OCI-LY1 (cell line): Measurements from ENCODE around the gene HLA-DMA.

Source experiments
- H2AFZ ChIP-seq: fragments of 200-600 bp; sonication (generic), shearing (Covaris generic); 2 replicates; pipeline ENCODE4 v1.6.0; 2014; ENCODE audit warnings: antibody characterized with exemption, mild to moderate bottlenecking, low read length
- H3F3A ChIP-seq: fragments of 200-600 bp; sonication (generic), shearing (Covaris generic); 2 replicates; pipeline ENCODE4 v1.6.0; 2014; ENCODE audit warnings: mild to moderate bottlenecking, antibody characterized with exemption, low read length, moderate library complexity; ENCODE audit not compliant: insufficient read depth
- H3K27ac ChIP-seq: fragments of 200-600 bp; sonication (generic); 2 replicates; pipeline ENCODE4 v1.5.1; 2014; ENCODE audit warnings: low read length, mixed run types, mild to moderate bottlenecking, low read depth; ENCODE audit not compliant: poor library complexity, severe bottlenecking
- H3K27me3 ChIP-seq: fragments of 200-600 bp; sonication (generic); 2 replicates; pipeline ENCODE4 v1.6.0; 2014; ENCODE audit warnings: antibody characterized with exemption, mild to moderate bottlenecking, low read length, moderate library complexity; ENCODE audit not compliant: insufficient read depth
- H3K36me3 ChIP-seq: fragments of 200-600 bp; sonication (generic); 2 replicates; pipeline ENCODE4 v1.6.1; 2014; ENCODE audit warnings: mild to moderate bottlenecking, antibody characterized with exemption, low read length, moderate library complexity, mixed read lengths; ENCODE audit not compliant: insufficient read depth
- H3K4me1 ChIP-seq: fragments of 200-600 bp; sonication (generic); 2 replicates; pipeline ENCODE4 v1.5.1; 2014; ENCODE audit warnings: mild to moderate bottlenecking, low read length, moderate library complexity; ENCODE audit not compliant: insufficient read depth, severe bottlenecking
- H3K4me2 ChIP-seq: fragments of 200-600 bp; sonication (generic), shearing (Covaris generic); 2 replicates; pipeline ENCODE4 v1.6.1; 2014; ENCODE audit warnings: low read length
- H3K4me3 ChIP-seq: fragments of 200-600 bp; sonication (generic); 2 replicates; pipeline ENCODE4 v1.5.1; 2014; ENCODE audit warnings: low read length, low read depth, mild to moderate bottlenecking, mixed read lengths; ENCODE audit not compliant: poor library complexity, severe bottlenecking
- H3K79me2 ChIP-seq: fragments of 200-600 bp; shearing (Covaris generic); 2 replicates; pipeline ENCODE4 v1.6.1; 2016; ENCODE audit warnings: mixed run types, low read length, mixed read lengths; ENCODE audit not compliant: insufficient read depth
- H3K9ac ChIP-seq: fragments of 200-600 bp; sonication (generic), shearing (Covaris generic); 2 replicates; pipeline ENCODE4 v1.6.1; 2014; ENCODE audit warnings: mild to moderate bottlenecking, low read length, mixed read lengths
- H3K9me2 ChIP-seq: fragments of 200-600 bp; sonication (generic), shearing (Covaris generic); 2 replicates; pipeline ENCODE4 v1.6.1; 2014; ENCODE audit warnings: low read depth, mild to moderate bottlenecking, low read length, mixed read lengths
- H3K9me3 ChIP-seq: fragments of 200-600 bp; shearing (Covaris generic); 2 replicates; pipeline ENCODE4 v1.6.1; 2014; ENCODE audit warnings: low read length, mixed read lengths
- H4K20me1 ChIP-seq: fragments of 200-600 bp; sonication (generic), shearing (Covaris generic); 2 replicates; pipeline ENCODE4 v1.6.0; 2016; ENCODE audit warnings: mild to moderate bottlenecking, low read length; ENCODE audit not compliant: insufficient read depth
- EZH2 ChIP-seq: fragments of 200-600 bp; sonication (generic), shearing (Covaris generic); IDR thresholded peaks from 2 replicates; pipeline ENCODE4 v1.8.0; 2017; ENCODE audit warnings: borderline replicate concordance, mixed run types, mild to moderate bottlenecking, antibody characterized with exemption, low read length, moderate library complexity, mixed read lengths
- TF ChIP-seq, protein P1 (sequence below): fragments of 200-600 bp; sonication (generic), shearing (Covaris generic); IDR thresholded peaks from 2 replicates; pipeline ENCODE4 v1.5.1; 2017; ENCODE audit warnings: mild to moderate bottlenecking, antibody characterized with exemption, low read length, moderate library complexity, mixed read lengths

Gene HLA-DMA

DNA sequence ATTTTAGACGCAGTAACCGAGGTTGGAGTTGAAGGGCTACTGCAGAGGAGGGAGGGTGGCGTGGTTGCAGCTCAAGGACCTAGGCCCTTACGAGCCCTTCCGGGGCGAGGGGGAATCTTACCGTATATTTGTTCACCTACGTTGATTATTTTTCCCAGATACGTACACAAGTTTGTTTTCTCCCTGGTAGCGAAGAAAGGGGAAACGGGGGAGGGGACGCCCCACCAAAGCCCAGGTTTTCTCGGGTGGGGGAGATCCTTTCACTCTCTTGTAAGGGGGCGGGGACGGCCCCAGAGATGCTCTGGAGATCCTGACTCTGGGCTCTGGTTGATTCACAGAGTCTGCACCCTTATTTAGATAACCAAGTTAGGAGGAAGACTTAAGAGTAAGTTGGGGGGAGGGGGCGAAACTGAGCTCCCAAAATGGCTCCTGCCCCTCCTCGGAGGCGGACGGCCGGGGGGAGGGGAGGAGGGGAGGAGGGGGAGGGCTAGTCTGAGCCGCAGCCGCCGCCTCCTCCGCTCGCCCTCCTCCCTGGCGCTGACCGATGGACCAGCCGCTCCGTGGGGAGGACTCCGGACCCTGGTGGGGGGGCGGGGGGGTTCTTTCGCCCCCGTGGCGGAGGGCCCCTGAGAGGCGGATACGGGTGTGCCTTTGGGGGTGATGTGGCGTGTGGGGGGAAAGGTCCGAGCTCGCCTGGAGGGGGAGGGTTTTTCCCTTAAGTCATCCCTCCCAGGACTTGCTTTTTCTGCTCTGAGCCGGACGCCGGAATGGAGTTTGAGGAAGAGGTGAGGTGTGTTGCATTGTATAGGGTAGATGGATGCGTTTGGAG lies 17.7 kb upstream of the HLA-DMA start:
- Histone ChIP-seq H3F3A (no peaks in the 10 kb centered on the region; the same call in 1 of the 2 replicates), H3K4me2 (peak overlapping the region; percentile 93), H3K36me3 (peaks cover 49% of the 10 kb centered on the region), H3K9me2 (no peaks in the 10 kb centered on the region), H3K27ac (peak overlapping the region; percentile 99), H4K20me1 (no peaks in the 10 kb centered on the region; the same call in 1 of the 2 replicates), H3K79me2 (peaks cover 36% of the 10 kb centered on the region), H3K9me3 (no peaks in the 10 kb centered on the region), H3K4me1 (peaks cover 57% of the 10 kb centered on the region), H2AFZ (no peak overlapping the region), H3K9ac (peak overlapping the region; percentile 99), H3K27me3 (no peaks in the 10 kb centered on the region), H3K4me3 (peak overlapping the region; percentile 97)
- TF ChIP-seq, protein P1, sequence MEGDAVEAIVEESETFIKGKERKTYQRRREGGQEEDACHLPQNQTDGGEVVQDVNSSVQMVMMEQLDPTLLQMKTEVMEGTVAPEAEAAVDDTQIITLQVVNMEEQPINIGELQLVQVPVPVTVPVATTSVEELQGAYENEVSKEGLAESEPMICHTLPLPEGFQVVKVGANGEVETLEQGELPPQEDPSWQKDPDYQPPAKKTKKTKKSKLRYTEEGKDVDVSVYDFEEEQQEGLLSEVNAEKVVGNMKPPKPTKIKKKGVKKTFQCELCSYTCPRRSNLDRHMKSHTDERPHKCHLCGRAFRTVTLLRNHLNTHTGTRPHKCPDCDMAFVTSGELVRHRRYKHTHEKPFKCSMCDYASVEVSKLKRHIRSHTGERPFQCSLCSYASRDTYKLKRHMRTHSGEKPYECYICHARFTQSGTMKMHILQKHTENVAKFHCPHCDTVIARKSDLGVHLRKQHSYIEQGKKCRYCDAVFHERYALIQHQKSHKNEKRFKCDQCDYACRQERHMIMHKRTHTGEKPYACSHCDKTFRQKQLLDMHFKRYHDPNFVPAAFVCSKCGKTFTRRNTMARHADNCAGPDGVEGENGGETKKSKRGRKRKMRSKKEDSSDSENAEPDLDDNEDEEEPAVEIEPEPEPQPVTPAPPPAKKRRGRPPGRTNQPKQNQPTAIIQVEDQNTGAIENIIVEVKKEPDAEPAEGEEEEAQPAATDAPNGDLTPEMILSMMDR, result no peak
- TF ChIP-seq EZH2, result no peak

DNA sequence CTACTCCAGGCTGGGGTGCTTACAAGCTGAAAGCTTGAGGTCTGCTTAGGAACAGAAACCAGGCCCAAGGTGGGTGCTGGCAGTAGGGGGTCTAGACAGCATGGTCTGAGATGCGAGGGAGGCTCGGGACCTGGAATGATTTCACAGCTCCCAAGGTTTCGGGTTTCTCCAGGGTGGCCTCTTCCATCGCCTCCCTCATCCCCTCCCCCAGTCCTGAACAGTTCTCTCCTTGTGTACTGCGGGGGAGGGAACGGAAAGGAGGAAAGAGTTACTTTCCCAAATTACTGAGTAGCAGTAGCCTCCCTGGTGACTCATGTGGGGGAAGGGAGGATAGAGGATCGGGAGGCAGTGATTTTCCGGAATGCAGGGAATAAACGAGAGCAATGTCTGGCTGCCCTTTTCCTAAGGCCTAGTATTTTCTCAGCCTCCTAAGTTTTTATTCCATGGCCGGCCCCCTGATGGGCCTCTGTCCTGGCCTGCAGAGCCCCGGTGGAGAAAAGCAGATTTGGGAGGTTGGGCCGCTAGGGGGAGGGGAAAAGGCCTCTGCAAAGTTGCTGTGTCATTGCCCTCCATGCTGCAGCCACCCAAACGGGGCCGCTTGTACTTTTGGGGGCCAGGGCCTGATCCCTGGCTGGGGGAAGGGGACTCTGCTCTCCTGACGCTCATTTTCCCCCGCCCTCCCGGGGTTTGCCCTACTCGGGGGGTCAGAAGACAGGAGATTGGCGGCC lies 17.0 kb upstream of the HLA-DMA start:
- TF ChIP-seq EZH2, result no peak
- TF ChIP-seq, protein P1, result peak; percentile 30
- Histone ChIP-seq H3K27ac (peak overlapping the region; percentile 99), H3K36me3 (peaks cover 41% of the 10 kb centered on the region), H3K9me3 (no peaks in the 10 kb centered on the region), H3K4me1 (peaks cover 53% of the 10 kb centered on the region), H2AFZ (no peak overlapping the region), H3K9me2 (no peaks in the 10 kb centered on the region), H3K4me2 (peak overlapping the region; percentile 93), H3K79me2 (peaks cover 28% of the 10 kb centered on the region), H3F3A (no peaks in the 10 kb centered on the region; the same call in 1 of the 2 replicates), H4K20me1 (no peaks in the 10 kb centered on the region), H3K27me3 (no peaks in the 10 kb centered on the region), H3K4me3 (peak overlapping the region; percentile 97), H3K9ac (peak overlapping the region; percentile 99)

DNA sequence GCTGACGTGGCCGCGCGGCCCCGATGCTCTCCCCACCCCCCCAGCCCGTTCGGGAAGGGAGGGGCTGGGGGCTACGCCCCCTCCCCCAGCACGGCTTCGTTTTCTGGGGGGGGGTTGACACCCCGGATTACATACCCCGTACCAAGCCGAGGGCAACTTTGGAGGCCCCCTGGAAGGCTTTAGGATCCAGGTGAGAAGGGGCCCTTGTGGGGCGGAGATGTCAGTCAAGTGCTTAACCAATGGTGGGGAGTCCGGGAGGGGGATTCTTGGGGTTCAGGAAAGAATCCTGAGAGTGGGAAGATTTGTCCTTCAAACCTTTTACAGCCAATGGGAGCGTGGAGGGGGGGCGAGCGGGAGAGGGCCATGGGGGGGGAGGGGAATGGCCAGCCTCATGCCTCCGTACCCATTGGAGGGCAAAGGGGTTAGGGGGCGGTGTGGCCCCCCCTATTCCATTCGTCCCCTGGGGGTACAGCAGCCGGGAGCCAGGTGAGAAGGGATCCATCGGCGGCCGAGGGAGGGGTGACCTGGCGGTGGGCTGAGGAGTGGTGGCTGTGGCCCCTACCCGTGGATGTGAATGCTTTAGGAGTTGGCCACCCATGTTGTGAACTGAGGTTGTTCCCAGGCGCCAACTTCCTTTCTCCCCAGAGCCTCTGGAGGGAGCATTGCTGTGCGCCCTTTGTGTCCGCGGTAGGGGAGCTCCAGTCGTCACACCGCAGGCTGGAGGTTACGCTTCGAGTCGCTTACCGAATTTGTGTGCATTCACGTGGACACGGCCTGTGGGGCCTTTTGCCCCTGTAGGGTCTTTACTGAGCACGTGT lies 16.2 kb upstream of the HLA-DMA start:
- TF ChIP-seq EZH2, result no peak
- TF ChIP-seq, protein P1, result no peak
- H3K9ac ChIP-seq, result peak overlapping the region; percentile 99
- H3K4me3 ChIP-seq, result peak overlapping the region; percentile 97
- peaks cover 20% of the 10 kb centered on the region for H3K79me2 ChIP-seq
- peak overlapping the region; percentile 93 for H3K4me2 ChIP-seq
- H4K20me1 ChIP-seq, result no peaks in the 10 kb centered on the region
- H3F3A ChIP-seq, result no peaks in the 10 kb centered on the region; the same call in 1 of the 2 replicates
- peaks cover 49% of the 10 kb centered on the region for H3K4me1 ChIP-seq
- H3K27me3 ChIP-seq, result no peaks in the 10 kb centered on the region
- H3K36me3 ChIP-seq, result peaks cover 34% of the 10 kb centered on the region
- H3K9me2 ChIP-seq, result no peaks in the 10 kb centered on the region
- no peak overlapping the region for H2AFZ ChIP-seq
- H3K27ac ChIP-seq, result peak overlapping the region; percentile 99
- H3K9me3 ChIP-seq, result no peaks in the 10 kb centered on the region
